Measurements from ENCODE around the gene N4BP2. TPM values are rescaled to one million over a fixed set of nuclear protein-coding genes. Genes with fewer than 3 reads are reported as not detected.
"Not testable (repeated sequence)": the region's sequence is repeated elsewhere in the genome, so short reads cannot be mapped to it uniquely, and the experiment has no call there.

Gene N4BP2
- total RNA-seq: 1 to 10 TPM; 5.6 to 7.3 (median 6.2) TPM
- polyA plus RNA-seq: 0.86 TPM
- long read RNA-seq, donor 1, partial matches to known transcripts: 0 of 2 reads
- long read RNA-seq, donor 1, other reads (novel, unspliced or antisense): 2 of 2 reads
- long read RNA-seq, donor 2: 0 reads
- long read RNA-seq, donor 3, partial matches to known transcripts: 2 of 14 reads
- long read RNA-seq, donor 3, other reads (novel, unspliced or antisense): 12 of 14 reads
- long read RNA-seq, donor 4: 0 reads

- Histone ChIP-seq H3K9me3 (ENCODE audit: control insufficient read depth, low read length) (no peaks in the 10 kb centered on the region), H3K27ac (ENCODE audit: low read length) (peak within 1 kb of the TSS; percentile 97), H3K27me3 (ENCODE audit: control insufficient read depth, insufficient read depth) (no peaks in the 10 kb centered on the region), H3K4me3 (ENCODE audit: low read length) (peak within 1 kb of the TSS; percentile 74), H3K4me1 (ENCODE audit: control insufficient read depth, insufficient read depth, low read length) (no peaks in the 10 kb centered on the region)
- ATAC-seq (peak; percentile 88 to 90), DNase-seq (peak; percentile 88 to 96 (median 95))
- intact Hi-C loops (cut with DNase I): loop anchor here in 3 of 4 donors (5.0 to 10.0 kb wide), 4 partner anchors 72 to 362 kb away; partner anchors contain the start of genes PDS5A (in 1 of the 3) and UBE2K (in 1 of the 3)
- WGBS: under 1% methylated on average over 99 of the region's 99 CpGs
These were observed at the start of gene N4BP2 for GRCh38 chr4:40056716-40057585. Gene N4BP2 (plus strand): TSS chr4:40056850. CDS start chr4:40097341, 40,491 bp downstream.

GRCh38 chr4:40016007-40016406 is 40.6 kb upstream of the N4BP2 start:
- 88% methylated on average over 2 of the region's 2 CpGs for WGBS
- Histone ChIP-seq H3K4me3 (ENCODE audit: low read length) (no peak overlapping the region), H3K27ac (ENCODE audit: low read length) (no peak overlapping the region), H3K27me3 (ENCODE audit: control insufficient read depth, insufficient read depth) (no peaks in the 10 kb centered on the region), H3K4me1 (ENCODE audit: control insufficient read depth, insufficient read depth, low read length) (no peaks in the 10 kb centered on the region), H3K9me3 (ENCODE audit: control insufficient read depth, low read length) (no peaks in the 10 kb centered on the region)
- no peak for DNase-seq
- no peak for ATAC-seq
- intact Hi-C loops (cut with DNase I): no loop called here

GRCh38 chr4:40020221-40020620 is 36.4 kb upstream of the N4BP2 start:
- WGBS: 94% methylated on average over 15 of the region's 15 CpGs
- DNase-seq (no peak), ATAC-seq (no peak)
- Histone ChIP-seq H3K27me3 (ENCODE audit: control insufficient read depth, insufficient read depth) (no peaks in the 10 kb centered on the region), H3K4me3 (ENCODE audit: low read length) (no peak overlapping the region), H3K9me3 (ENCODE audit: control insufficient read depth, low read length) (no peaks in the 10 kb centered on the region), H3K27ac (ENCODE audit: low read length) (no peak overlapping the region), H3K4me1 (ENCODE audit: control insufficient read depth, insufficient read depth, low read length) (no peaks in the 10 kb centered on the region)
- intact Hi-C loops (cut with DNase I): no loop called here

GRCh38 chr4:40021116-40021515 is 35.5 kb upstream of the N4BP2 start:
- H3K4me1 ChIP-seq (ENCODE audit: control insufficient read depth, insufficient read depth, low read length); ATAC-seq; intact Hi-C loops (cut with DNase I); H3K27ac ChIP-seq (ENCODE audit: low read length); H3K4me3 ChIP-seq (ENCODE audit: low read length); H3K27me3 ChIP-seq (ENCODE audit: control insufficient read depth, insufficient read depth); DNase-seq; H3K9me3 ChIP-seq (ENCODE audit: control insufficient read depth, low read length): not testable (repeated sequence)
- 91% methylated on average over 7 of the region's 7 CpGs for WGBS

GRCh38 chr4:40024049-40024448 is 32.6 kb upstream of the N4BP2 start:
- ATAC-seq; DNase-seq; H3K4me1 ChIP-seq (ENCODE audit: control insufficient read depth, insufficient read depth, low read length); H3K27ac ChIP-seq (ENCODE audit: low read length); H3K4me3 ChIP-seq (ENCODE audit: low read length); H3K9me3 ChIP-seq (ENCODE audit: control insufficient read depth, low read length); intact Hi-C loops (cut with DNase I); H3K27me3 ChIP-seq (ENCODE audit: control insufficient read depth, insufficient read depth): not testable (repeated sequence)
- WGBS: 84% methylated on average over 7 of the region's 7 CpGs

- 91% methylated on average over 22 of the region's 22 CpGs for WGBS
- ATAC-seq: no peak
- no peaks in the 10 kb centered on the region for H3K27me3 ChIP-seq (ENCODE audit: control insufficient read depth, insufficient read depth)
- no peak overlapping the region for H3K4me3 ChIP-seq (ENCODE audit: low read length)
- H3K4me1 ChIP-seq (ENCODE audit: control insufficient read depth, insufficient read depth, low read length): no peaks in the 10 kb centered on the region
- intact Hi-C loops (cut with DNase I): no loop called here
- DNase-seq: no peak
- no peaks in the 10 kb centered on the region for H3K9me3 ChIP-seq (ENCODE audit: control insufficient read depth, low read length)
- H3K27ac ChIP-seq (ENCODE audit: low read length): no peak overlapping the region
These were observed 23.9 kb upstream of the N4BP2 start for GRCh38 chr4:40032785-40033184.

- no peak overlapping the region for H3K27ac ChIP-seq (ENCODE audit: low read length)
- no peaks in the 10 kb centered on the region for H3K27me3 ChIP-seq (ENCODE audit: control insufficient read depth, insufficient read depth)
- ATAC-seq: no peak
- intact Hi-C loops (cut with DNase I): no loop called here
- H3K4me3 ChIP-seq (ENCODE audit: low read length): no peak overlapping the region
- DNase-seq: no peak
- WGBS: 71% methylated on average over 2 of the region's 2 CpGs
- no peaks in the 10 kb centered on the region for H3K9me3 ChIP-seq (ENCODE audit: control insufficient read depth, low read length)
- no peaks in the 10 kb centered on the region for H3K4me1 ChIP-seq (ENCODE audit: control insufficient read depth, insufficient read depth, low read length)
These were observed 23.0 kb upstream of the N4BP2 start for GRCh38 chr4:40033613-40034012.

GRCh38 chr4:40038977-40039376 is 17.7 kb upstream of the N4BP2 start:
- WGBS: 95% methylated on average over 7 of the region's 7 CpGs
- Histone ChIP-seq H3K27me3 (ENCODE audit: control insufficient read depth, insufficient read depth) (no peaks in the 10 kb centered on the region), H3K27ac (ENCODE audit: low read length) (no peak overlapping the region), H3K9me3 (ENCODE audit: control insufficient read depth, low read length) (no peaks in the 10 kb centered on the region), H3K4me3 (ENCODE audit: low read length) (no peak overlapping the region), H3K4me1 (ENCODE audit: control insufficient read depth, insufficient read depth, low read length) (no peaks in the 10 kb centered on the region)
- DNase-seq: no peak
- ATAC-seq: no peak
- intact Hi-C loops (cut with DNase I): no loop called here

GRCh38 chr4:40040908-40041307 is 15.7 kb upstream of the N4BP2 start:
- H3K27me3 ChIP-seq (ENCODE audit: control insufficient read depth, insufficient read depth): no peaks in the 10 kb centered on the region
- WGBS: 73% methylated on average over 4 of the region's 4 CpGs
- no peak overlapping the region for H3K27ac ChIP-seq (ENCODE audit: low read length)

GRCh38 chr4:40043786-40044185 is 12.9 kb upstream of the N4BP2 start:
- intact Hi-C loops (cut with DNase I): no loop called here
- 97% methylated on average over 24 of the region's 24 CpGs for WGBS

More at GRCh38 chr4:40040908-40041307, 15.7 kb upstream of the N4BP2 start:
- H3K9me3 ChIP-seq (ENCODE audit: control insufficient read depth, low read length): no peaks in the 10 kb centered on the region
- no peaks in the 10 kb centered on the region for H3K4me1 ChIP-seq (ENCODE audit: control insufficient read depth, insufficient read depth, low read length)
- DNase-seq (no peak), ATAC-seq (peak in 1 of 2 donors; percentile 58)
- H3K4me3 ChIP-seq (ENCODE audit: low read length): no peak overlapping the region
- intact Hi-C loops (cut with DNase I): no loop called here

GRCh38 chr4:40046311-40046980 is 10.2 kb upstream of the N4BP2 start:
- H3K9me3 ChIP-seq (ENCODE audit: control insufficient read depth, low read length): no peaks in the 10 kb centered on the region
- ATAC-seq: peak; percentile 80 to 93
- peak in 2 of 3 donors; percentile 52 to 73 for DNase-seq
- 69% methylated on average over 8 of the region's 8 CpGs for WGBS
- no peaks in the 10 kb centered on the region for H3K27me3 ChIP-seq (ENCODE audit: control insufficient read depth, insufficient read depth)
- intact Hi-C loops (cut with DNase I): no loop called here
- no peak overlapping the region for H3K4me3 ChIP-seq (ENCODE audit: low read length)
- no peak overlapping the region for H3K27ac ChIP-seq (ENCODE audit: low read length)
- H3K4me1 ChIP-seq (ENCODE audit: control insufficient read depth, insufficient read depth, low read length): no peaks in the 10 kb centered on the region

More at GRCh38 chr4:40043786-40044185, 12.9 kb upstream of the N4BP2 start:
- DNase-seq: no peak
- H3K27ac ChIP-seq (ENCODE audit: low read length): no peak overlapping the region
- H3K9me3 ChIP-seq (ENCODE audit: control insufficient read depth, low read length): no peaks in the 10 kb centered on the region
- H3K4me3 ChIP-seq (ENCODE audit: low read length): no peak overlapping the region
- no peak for ATAC-seq
- H3K27me3 ChIP-seq (ENCODE audit: control insufficient read depth, insufficient read depth): no peaks in the 10 kb centered on the region
- H3K4me1 ChIP-seq (ENCODE audit: control insufficient read depth, insufficient read depth, low read length): no peaks in the 10 kb centered on the region

Measured in right cardiac atrium (tissue), 5 donors.